Measurements from ENCODE around the gene ITGB1. TPM values are rescaled to one million over a fixed set of nuclear protein-coding genes. Genes with fewer than 3 reads are reported as not detected.

ITGB1 gene
- total RNA-seq, 1 donor from 2014 or later, result 193 TPM

DNA sequence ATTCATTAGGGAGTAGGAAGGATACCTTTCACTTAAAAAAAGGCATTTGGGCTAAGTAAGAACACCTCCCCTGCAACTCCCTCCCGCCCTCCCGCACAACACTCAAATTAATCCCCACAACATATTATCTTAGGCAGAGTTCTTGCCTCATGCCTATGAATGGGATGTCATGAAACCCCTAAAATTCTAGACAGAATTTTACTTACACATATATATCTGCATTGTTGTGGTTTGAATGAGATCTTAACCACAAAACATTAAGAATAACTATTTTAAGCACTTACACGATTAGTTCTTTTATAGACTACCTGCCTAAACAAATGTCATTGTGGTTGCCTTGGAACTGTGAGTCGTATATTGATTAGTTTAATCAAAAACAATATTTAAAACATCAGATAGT, 4.5 kb upstream of the ITGB1 start:
- no peaks in the 10 kb centered on the region for H3K36me3 ChIP-seq
- no peaks in the 10 kb centered on the region for H3K27me3 ChIP-seq
- DNase-seq (ENCODE audit: extremely low spot score in 2 of 2), result no peak
- no peaks in the 10 kb centered on the region for H3K9me3 ChIP-seq
- no peak for TF ChIP-seq POLR2A (IDR thresholded peaks at IDR 0.05)
- TF ChIP-seq, protein P1, sequence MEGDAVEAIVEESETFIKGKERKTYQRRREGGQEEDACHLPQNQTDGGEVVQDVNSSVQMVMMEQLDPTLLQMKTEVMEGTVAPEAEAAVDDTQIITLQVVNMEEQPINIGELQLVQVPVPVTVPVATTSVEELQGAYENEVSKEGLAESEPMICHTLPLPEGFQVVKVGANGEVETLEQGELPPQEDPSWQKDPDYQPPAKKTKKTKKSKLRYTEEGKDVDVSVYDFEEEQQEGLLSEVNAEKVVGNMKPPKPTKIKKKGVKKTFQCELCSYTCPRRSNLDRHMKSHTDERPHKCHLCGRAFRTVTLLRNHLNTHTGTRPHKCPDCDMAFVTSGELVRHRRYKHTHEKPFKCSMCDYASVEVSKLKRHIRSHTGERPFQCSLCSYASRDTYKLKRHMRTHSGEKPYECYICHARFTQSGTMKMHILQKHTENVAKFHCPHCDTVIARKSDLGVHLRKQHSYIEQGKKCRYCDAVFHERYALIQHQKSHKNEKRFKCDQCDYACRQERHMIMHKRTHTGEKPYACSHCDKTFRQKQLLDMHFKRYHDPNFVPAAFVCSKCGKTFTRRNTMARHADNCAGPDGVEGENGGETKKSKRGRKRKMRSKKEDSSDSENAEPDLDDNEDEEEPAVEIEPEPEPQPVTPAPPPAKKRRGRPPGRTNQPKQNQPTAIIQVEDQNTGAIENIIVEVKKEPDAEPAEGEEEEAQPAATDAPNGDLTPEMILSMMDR (IDR thresholded peaks at IDR 0.05), result no peak
- no peak for TF ChIP-seq POLR2AphosphoS5 (IDR thresholded peaks at IDR 0.05; ENCODE audit: insufficient read depth in 1 of 2, low read depth in 1 of 2)
- H3K4me3 ChIP-seq, result no peak overlapping the region
- intact Hi-C loops (cut with DNase I), result no loop called here
- H3K27ac ChIP-seq, result peak overlapping the region; percentile 46
- H3K4me1 ChIP-seq, result peaks cover 30% of the 10 kb centered on the region

DNA sequence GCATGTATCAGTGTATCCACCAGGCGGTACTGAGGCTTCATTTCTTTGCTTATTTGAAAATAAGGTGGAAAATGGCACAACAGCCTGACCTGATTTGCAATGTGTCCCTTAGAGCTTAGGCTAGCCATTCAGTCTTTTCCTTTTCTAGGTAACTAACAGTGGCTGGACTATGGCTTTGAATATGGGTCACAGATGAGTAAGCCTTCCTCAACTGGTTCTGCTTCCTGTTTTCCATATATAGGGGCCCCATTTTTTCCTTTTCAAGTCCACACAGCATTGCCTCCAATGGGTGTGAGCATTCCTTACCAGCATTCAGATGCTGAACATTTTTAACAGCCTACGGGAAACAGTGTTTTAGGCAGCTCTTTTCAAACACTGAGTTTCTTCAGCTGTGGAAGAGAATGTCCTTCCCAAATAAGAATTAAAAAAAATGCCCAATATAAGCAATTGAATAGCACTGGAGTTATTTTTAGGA, 3.9 kb upstream of the ITGB1 start:
- DNase-seq (ENCODE audit: extremely low spot score in 2 of 2), result no peak
- Histone ChIP-seq H3K4me1 (peaks cover 32% of the 10 kb centered on the region), H3K27me3 (no peaks in the 10 kb centered on the region), H3K27ac (peak overlapping the region; percentile 46), H3K4me3 (no peak overlapping the region), H3K9me3 (no peaks in the 10 kb centered on the region), H3K36me3 (no peaks in the 10 kb centered on the region)
- TF ChIP-seq POLR2AphosphoS5 (IDR thresholded peaks at IDR 0.05; ENCODE audit: insufficient read depth in 1 of 2, low read depth in 1 of 2) (peak in 1 of 2 donors; percentile 94), POLR2A (IDR thresholded peaks at IDR 0.05) (no peak)
- intact Hi-C loops (cut with DNase I), result no loop called here

DNA sequence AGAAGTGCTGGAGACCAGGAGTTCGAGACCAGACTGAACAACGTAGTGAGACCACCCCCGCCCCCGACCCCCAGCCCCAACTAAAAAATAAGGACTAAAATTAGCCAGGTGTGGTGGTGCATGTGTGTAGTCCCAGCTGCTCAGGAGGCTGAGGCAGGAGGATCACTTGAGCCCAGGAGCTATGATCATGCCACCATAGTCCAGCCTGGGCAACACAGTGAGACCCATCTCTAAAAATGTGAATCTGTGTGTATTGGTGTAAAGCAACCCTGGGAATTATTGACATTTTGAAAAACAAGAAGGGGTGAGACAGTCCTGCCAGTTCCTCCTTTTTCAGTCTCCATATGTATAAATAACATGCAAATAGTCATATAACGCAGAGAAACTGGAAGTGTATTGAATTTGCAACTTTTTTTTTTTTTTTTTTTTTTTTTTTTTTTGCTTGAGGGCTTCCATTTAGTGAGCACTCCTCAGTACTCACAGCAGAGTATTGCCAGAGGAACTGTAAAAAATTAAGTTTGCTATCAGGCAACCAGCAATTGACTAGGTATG, 3.4 kb upstream of the ITGB1 start:
- intact Hi-C loops (cut with DNase I), result no loop called here
- Histone ChIP-seq H3K27me3 (no peaks in the 10 kb centered on the region), H3K4me3 (no peak overlapping the region), H3K9me3 (no peaks in the 10 kb centered on the region), H3K27ac (peak overlapping the region; percentile 46), H3K4me1 (peaks cover 37% of the 10 kb centered on the region), H3K36me3 (no peaks in the 10 kb centered on the region)
- TF ChIP-seq POLR2AphosphoS5 (IDR thresholded peaks at IDR 0.05; ENCODE audit: insufficient read depth in 1 of 2, low read depth in 1 of 2) (no peak), POLR2A (IDR thresholded peaks at IDR 0.05) (no peak)
- TF ChIP-seq, protein P1 (IDR thresholded peaks at IDR 0.05), result no peak
- no peak for DNase-seq (ENCODE audit: extremely low spot score in 2 of 2)

DNA sequence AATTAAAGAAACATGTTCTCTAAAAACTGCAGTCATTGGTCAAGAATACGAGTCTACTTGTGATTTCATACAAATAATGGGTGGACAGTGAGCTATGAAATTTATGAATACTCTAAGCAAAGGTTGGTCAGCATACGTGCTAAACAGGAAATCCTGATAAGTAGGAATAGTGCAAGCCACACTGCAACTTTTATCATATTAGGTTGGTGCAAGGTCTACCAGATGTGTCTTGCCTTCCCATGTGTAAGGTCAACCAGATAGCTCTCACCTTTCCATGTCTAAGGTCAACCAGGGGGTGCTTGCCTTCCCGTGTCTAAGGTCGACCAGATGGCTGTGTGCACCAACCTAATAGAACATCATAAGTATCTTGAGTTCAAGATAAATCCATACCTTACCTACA, 2.0 kb upstream of the ITGB1 start:
- no peak for DNase-seq (ENCODE audit: extremely low spot score in 2 of 2)
- no peaks in the 10 kb centered on the region for H3K9me3 ChIP-seq
- H3K4me3 ChIP-seq, result no peak overlapping the region
- peaks cover 51% of the 10 kb centered on the region for H3K4me1 ChIP-seq
- intact Hi-C loops (cut with DNase I), result no loop called here
- no peak for TF ChIP-seq POLR2AphosphoS5 (IDR thresholded peaks at IDR 0.05; ENCODE audit: insufficient read depth in 1 of 2, low read depth in 1 of 2)
- TF ChIP-seq, protein P1 (IDR thresholded peaks at IDR 0.05), result no peak
- TF ChIP-seq POLR2A (IDR thresholded peaks at IDR 0.05), result no peak
- H3K27ac ChIP-seq, result no peak overlapping the region
- H3K36me3 ChIP-seq, result no peaks in the 10 kb centered on the region
- no peaks in the 10 kb centered on the region for H3K27me3 ChIP-seq

DNA sequence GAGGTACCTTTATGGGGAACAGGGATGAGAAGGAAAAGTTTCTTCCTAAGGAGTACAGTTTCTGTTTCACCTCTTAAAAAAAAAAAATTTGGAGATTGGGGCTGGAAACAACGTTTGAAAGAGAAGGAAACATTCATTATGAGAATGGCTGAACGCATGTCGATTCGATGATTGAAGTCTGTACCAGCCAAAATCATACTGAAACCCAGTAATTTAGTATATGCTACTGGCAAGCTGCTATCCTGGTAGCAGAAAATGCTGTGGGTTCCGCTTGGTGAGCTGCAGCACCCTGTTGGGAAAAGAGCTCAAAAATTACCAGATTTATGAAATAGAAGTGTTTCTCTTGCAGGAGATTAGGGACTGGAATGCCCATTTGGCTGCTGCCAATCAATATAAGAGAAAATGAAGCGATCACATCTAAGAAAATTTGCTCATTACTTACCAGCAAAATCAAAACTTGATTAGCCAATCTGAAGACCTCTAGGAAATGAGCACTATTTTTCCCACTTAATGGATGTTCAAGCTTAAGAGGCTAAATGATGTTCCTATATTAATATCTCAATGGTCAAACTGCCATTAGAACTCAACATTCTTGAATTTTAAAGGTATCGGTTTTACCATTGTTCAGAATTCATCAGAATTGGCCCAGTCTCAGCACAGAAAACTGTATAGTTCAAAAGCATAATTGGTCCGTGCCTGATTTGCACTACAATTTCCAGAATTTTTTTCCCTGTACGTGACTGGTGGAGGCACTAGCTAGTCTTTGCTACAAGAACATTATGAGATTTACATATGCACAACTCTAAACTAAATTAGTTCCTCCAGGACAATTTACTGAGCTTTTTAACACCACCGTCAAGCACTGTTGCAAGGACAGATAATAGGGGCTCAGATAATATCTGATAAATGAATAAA, 1.2 kb upstream of the ITGB1 start:
- intact Hi-C loops (cut with DNase I), result loop anchor here (2.0 kb wide), 1 partner anchor 46 kb away; no protein-coding TSS in a partner anchor
- H3K4me3 ChIP-seq, result peak overlapping the region; percentile 86 to 100
- no peaks in the 10 kb centered on the region for H3K27me3 ChIP-seq
- H3K4me1 ChIP-seq, result peaks cover 58% of the 10 kb centered on the region
- no peak for DNase-seq (ENCODE audit: extremely low spot score in 2 of 2)
- TF ChIP-seq POLR2AphosphoS5 (IDR thresholded peaks at IDR 0.05; ENCODE audit: insufficient read depth in 1 of 2, low read depth in 1 of 2), result no peak
- TF ChIP-seq, protein P1 (IDR thresholded peaks at IDR 0.05), result no peak
- no peak for TF ChIP-seq POLR2A (IDR thresholded peaks at IDR 0.05)
- H3K36me3 ChIP-seq, result no peaks in the 10 kb centered on the region
- no peaks in the 10 kb centered on the region for H3K9me3 ChIP-seq
- H3K27ac ChIP-seq, result peak overlapping the region; percentile 92
